Dedifferentiated amniotic fluid mesenchymal stem cell (primary cell): ENCODE data around the gene SPSB3.

ENCODE experiments used
- DNase-seq: peaks from one replicate; pipeline ENCODE4 v3.0.0-alpha.2; 2016; ENCODE audit errors: extremely low spot score

The SPSB3 gene

DNA sequence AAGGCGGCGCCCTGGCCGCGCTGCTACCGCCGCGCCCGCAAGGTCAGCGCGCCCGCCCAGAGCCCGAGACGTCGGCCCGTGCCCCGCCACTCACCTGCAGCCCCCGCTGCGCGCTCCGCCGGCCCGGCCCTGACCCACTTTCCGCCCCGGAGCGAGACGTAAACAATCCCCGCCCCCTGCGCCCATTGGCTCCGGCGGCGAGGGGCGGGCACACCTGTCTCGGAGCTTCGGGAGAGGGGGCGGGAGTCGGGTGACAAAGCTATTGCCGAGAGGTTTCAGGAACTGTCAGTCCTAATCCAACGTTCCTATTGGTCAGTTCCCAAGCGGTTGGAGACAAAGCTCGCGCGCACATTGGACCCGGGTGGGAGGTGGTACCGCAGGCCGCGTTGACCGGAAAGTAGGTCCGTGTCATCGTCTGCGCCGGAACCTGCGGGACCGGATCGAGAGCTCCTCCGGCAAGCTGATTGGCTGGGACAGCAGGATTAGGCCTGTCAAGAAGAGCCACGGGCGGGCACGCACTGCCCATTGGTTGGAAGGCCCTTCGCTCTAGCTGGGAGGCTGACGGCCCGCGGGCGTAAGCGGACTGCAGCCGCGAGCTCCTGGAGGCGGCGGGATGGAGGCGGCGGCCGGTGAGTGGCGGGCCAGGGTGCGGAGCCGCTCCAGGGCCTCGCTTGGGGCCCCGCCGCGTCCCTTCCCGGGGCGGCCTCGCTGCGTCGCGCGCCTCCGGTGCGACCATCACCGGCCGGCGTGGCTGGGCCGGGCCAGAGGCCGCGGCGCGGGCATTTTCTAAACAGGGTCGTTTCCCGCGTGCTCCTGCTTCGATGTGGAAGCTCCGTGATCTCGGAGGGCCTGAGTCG lies at the start of gene SPSB3, which contains the start of gene NUBP2:
TSS of gene SPSB3 (minus strand) at position 164 of the 857 bp plus-strand sequence. CDS start 1,088 bp downstream, outside the sequence.
TSS of gene NUBP2 (plus strand) at position 553 of the 857 bp plus-strand sequence. CDS start at position 614, 61 bp downstream.
- peak; percentile 100 for DNase-seq

- no peak for DNase-seq
Measured at GRCh38 chr16:1831186-1832075, 49.1 kb upstream of the SPSB3 start.

DNA sequence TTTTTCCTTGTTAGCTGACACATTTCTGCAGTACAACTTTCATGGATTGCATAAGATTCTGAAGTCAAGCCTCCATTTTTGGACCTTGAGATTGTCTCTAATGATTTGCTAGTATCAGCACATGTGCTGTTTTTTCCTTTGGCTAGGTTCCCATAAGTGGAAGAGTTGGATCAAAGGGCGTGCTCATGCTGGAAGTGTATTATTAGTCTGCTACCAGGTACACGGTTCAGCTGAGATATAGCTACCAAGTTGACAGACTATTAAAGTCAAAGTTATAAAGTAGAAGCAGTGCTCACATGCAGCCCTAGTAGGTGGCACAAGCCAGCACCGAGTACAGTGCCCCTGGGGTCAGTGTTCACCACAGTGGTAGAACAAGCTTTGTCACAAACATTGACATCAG lies 47.8 kb upstream of the SPSB3 start:
- DNase-seq = no peak

- no peak for DNase-seq
Measured at GRCh38 chr16:1828645-1829410, 46.5 kb upstream of the SPSB3 start.

DNA sequence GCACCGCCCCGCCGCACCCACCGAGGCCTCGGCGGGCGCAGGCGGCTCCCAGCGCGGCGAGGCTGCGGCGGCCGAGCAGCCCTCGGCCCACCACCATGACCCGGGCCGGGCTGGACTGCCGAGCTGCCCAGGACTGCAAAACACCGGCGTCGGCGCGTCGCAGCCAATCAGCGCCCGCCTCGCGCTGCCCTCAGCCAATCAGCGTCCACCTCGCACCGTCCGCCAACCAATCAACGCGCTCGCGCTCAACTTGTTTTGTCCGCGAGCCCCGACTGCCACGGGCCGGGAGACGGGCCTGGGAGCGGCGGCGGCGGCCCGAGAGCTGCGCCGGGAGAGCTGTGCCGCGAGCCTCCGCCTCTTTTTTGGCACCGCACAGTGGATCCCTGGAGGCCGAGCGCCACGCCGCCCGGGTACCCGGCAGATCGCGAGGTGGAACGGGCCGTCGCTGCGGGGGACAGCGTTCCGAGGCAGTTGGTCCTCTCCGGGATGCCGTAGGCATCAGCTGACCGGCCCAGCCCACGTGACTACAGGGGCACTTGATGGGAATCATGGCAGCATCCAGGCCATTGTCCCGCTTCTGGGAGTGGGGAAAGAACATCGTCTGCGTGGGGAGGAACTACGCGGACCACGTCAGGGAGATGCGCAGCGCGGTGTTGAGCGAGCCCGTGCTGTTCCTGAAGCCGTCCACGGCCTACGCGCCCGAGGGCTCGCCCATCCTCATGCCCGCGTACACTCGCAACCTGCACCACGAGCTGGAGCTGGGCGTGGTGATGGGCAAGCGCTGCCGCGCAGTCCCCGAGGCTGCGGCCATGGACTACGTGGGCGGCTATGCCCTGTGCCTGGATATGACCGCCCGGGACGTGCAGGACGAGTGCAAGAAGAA lies 44.6 kb upstream of the SPSB3 start, which contains the start of the genes FAHD1 and HAGH:
TSS of gene FAHD1 (plus strand) at position 516 of the 883 bp plus-strand sequence. CDS start at position 549, 33 bp downstream.
TSS of gene HAGH (minus strand) at position 135 of the 883 bp plus-strand sequence. CDS start at position 97, 38 bp downstream.
- peak; percentile 93 for DNase-seq

DNA sequence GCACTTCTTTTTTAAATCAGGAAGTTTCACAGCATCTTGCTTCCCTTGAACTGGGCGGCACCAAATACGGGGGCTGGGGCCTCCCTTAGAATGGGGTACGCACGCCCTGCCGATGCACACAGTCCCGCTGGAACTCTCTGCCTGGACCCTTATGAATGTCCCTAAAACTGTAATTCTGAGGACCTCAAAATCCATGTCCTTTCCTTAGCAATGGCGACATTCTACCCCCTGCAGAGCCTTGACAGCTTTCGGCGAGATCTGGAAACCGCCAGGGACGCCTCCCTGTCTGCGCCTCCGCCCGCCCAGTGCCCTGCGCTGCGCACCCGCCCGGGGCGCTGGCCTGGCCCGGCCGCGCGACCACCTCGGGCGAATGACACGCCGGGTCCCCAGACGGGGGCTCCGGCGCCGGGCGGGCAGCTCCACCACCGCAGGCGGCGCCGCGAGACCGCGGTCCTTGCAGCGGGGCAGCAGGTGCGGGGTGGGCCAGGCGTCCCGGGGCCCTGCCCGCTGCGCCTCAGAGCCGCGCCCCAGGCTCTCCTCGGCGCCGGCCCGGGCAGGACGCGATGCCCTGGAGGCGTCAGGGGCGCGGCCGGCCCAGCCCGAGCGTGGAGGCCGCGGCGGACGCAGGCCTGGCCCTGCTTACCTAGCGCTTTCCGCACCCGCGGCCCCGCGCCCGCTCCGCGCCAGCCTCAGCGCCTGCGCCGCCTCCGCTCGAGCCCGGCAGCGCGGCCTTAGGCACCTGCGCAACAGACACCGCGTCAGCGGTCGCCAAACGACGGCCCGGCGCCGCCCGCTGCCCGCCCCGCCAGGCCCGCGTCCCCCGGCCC lies 43.7 kb upstream of the SPSB3 start:
- peak; percentile 23 for DNase-seq

- no peak for DNase-seq
Measured at GRCh38 chr16:1825381-1825863, 43.1 kb upstream of the SPSB3 start.

DNA sequence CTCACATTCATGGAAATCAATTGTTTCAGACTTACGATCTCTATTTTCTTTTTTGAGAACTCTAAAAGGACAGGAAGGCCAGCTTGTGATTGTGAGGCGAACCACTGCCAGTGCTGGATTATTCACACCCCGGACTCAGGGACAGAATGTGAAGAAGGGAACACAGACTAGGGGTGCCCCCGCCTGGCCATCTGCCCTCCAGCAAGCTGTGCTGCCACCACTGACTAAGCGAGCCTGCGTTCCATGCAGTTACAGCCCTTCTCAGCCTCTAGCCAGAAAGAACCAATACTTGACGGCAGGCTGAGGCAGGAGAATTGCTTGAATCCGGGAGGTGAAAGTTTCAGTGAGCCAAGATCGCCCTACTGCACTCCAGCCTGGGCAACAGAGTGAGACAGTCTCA lies 41.5 kb upstream of the SPSB3 start:
- DNase-seq = peak; percentile 17

GRCh38 chr16:1822801-1823200 lies 40.4 kb upstream of the SPSB3 start:
- no peak for DNase-seq

- DNase-seq = no peak
Measured at GRCh38 chr16:1821861-1822611, 39.7 kb upstream of the SPSB3 start.

DNA sequence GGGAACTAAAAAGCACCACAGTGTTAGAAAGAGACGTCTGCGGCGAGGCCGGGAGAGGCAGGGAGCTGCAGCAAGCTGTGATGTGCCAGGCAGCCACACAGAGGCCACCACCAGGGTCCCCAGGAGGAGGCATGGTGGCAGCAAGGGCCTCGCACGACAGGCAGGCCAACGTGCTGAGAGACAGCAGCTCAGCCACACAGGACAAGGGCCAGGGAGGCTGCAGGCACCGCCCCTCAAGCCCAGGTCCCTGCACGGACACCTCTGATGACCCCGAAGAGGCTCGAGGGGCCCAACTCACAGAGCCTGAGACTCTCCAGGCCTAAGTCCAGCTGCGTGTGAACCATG lies 38.5 kb upstream of the SPSB3 start:
- DNase-seq = no peak

- no peak for DNase-seq
Measured at GRCh38 chr16:1820096-1820945, 38.0 kb upstream of the SPSB3 start.

DNA sequence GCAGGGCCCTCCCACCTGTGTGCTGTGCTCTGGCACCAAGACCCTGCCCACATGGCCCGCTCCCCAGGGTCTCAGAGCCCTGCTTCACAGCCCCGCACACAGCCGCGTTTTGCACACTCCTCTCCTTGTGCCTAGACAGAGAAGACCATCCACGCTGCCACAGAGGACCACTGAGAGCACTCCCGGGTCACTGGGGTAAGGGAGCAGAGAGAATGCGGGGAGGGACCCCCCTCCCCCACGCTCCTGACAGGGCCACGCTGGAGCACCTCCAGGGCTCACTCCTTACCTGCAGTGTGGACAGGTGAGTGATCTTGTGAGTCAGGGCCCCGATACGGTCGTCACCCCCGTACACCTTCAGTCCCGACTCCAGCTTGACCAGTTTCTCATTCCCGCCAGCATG lies 37.2 kb upstream of the SPSB3 start:
- DNase-seq = no peak

DNA sequence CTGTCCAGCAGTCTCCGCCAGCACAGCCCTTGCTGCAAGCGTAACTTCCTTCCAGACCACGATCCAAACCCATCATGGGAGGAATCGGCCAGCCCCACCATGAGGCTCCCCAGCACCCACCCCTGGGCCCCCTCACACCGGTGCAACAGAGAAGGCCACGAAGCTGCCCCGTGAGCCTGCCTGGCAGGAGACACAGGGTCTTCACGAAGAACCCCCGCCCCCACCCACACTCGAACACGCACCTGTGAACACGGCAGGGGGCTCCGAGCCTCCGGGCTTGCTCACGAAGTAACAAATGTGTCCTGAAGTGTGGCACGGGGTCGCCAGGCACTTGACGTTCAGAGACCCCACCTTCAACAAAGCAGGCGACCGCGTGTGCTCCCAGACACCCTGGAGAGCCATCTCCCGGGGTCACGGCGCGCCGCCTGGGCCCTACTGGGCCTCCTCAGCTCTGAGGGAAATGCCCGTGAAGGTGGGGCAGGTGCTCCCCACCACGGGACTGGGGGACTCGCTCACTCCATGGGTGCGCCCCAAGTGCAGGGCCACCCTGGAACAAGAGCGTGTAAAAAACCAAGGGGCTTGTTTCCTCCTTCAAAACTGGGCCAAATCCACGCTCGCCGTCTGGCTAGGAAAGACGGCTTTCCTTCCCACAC lies 36.6 kb upstream of the SPSB3 start:
- DNase-seq = no peak

GRCh38 chr16:1818204-1818872 lies 36.0 kb upstream of the SPSB3 start:
- DNase-seq = no peak

- DNase-seq = no peak
Measured at GRCh38 chr16:1817716-1818115, 35.3 kb upstream of the SPSB3 start.

DNA sequence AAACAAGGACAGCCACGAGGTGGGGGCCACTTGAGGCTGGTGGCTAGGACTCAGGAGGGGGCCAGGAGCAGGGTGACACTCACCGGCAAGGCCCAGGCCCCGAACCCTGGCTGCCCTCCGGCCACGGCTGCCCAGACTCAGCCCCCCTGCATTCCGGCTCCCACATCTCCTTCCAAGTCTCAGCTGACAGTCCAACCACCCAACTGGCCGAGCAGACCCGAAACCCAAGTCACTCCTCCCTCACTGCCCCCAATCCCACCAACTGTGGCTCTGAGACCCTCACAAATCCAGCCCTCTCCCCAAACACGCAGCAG lies 34.9 kb upstream of the SPSB3 start:
- DNase-seq = no peak
